GM12865 (cell line): Measurements from ENCODE around the gene CHST10.
A peak's percentile ranks its signal among the peaks of the same experiment; 100 is the strongest.

Experiments used
- DNase-seq: peaks from one replicate; pipeline ENCODE4 v3.0.0; 2010; ENCODE audit warnings: low read depth
- H3K4me3 ChIP-seq: 2 replicates; pipeline ENCODE4 v1.5.1; 2011; ENCODE audit warnings: mild to moderate bottlenecking, low read depth, low read length, control low read depth
- TF ChIP-seq, protein P1 (sequence below): IDR thresholded peaks from 2 replicates; pipeline ENCODE4 v1.5.1; 2011; ENCODE audit warnings: low read length, control low read depth, low read depth, inconsistent platforms; ENCODE audit not compliant: insufficient read depth; ENCODE audit errors: missing control alignments

CHST10 gene

GRCh38 chr2:100417711-100418124 lies 250 bp upstream of the CHST10 start:
- DNase-seq, result no peak
- TF ChIP-seq, protein P1, sequence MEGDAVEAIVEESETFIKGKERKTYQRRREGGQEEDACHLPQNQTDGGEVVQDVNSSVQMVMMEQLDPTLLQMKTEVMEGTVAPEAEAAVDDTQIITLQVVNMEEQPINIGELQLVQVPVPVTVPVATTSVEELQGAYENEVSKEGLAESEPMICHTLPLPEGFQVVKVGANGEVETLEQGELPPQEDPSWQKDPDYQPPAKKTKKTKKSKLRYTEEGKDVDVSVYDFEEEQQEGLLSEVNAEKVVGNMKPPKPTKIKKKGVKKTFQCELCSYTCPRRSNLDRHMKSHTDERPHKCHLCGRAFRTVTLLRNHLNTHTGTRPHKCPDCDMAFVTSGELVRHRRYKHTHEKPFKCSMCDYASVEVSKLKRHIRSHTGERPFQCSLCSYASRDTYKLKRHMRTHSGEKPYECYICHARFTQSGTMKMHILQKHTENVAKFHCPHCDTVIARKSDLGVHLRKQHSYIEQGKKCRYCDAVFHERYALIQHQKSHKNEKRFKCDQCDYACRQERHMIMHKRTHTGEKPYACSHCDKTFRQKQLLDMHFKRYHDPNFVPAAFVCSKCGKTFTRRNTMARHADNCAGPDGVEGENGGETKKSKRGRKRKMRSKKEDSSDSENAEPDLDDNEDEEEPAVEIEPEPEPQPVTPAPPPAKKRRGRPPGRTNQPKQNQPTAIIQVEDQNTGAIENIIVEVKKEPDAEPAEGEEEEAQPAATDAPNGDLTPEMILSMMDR, result no peak
- H3K4me3 ChIP-seq, result peak overlapping the region; percentile 86

- H3K4me3 ChIP-seq, result peak overlapping the region; percentile 86
- peak; percentile 5 for DNase-seq
- TF ChIP-seq, protein P1, result no peak
Measured at GRCh38 chr2:100416397-100416934, 1.0 kb downstream of the CHST10 start.

GRCh38 chr2:100413571-100413970 lies 3.9 kb downstream of the CHST10 start:
- no peak overlapping the region for H3K4me3 ChIP-seq
- no peak for DNase-seq
- TF ChIP-seq, protein P1, result no peak

GRCh38 chr2:100412881-100413321 lies 4.6 kb downstream of the CHST10 start:
- no peak for DNase-seq
- TF ChIP-seq, protein P1, result no peak
- no peak overlapping the region for H3K4me3 ChIP-seq

DNA sequence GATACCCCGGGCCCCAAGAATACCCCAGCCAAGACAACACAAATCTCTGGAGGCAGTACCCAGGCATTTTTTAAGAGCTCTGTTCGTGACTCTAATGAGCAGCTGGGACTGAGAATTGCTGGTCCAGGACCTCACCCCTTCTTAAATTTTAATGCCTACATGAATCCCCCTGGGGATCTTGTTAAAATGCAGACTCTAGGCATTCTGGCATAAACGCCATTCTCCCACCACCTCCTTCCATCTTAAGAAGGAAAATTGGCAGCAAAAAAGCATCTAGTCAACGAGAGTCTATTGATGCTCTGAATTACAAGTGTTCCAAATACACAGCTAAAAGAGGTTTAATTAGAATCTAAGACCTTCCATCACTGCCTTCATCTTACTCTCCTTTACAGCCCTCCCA lies 5.0 kb downstream of the CHST10 start:
- DNase-seq, result no peak
- H3K4me3 ChIP-seq, result no peak overlapping the region
- TF ChIP-seq, protein P1, result no peak

DNA sequence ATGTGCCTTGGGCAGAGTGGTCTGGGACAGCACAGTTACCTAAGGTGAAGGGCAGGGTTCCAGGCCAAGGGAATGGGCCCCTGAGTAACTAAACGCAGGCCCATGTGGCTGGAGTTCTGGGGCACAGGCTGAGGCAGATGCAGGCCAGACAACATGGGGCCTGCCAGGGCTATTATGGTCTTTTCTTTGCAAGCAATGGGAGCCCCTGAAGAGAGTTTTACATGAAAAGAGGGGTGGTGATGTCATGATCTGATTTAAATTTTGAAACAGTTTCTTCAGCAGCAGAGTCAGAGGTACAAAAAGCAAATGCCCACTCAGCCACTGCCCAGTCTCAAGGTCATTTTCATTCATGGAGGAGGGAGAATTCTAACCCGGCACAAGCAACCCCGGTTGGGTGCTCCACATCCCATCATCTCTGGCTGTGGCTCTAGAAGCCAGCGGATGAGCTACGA lies 5.6 kb downstream of the CHST10 start:
- no peak for DNase-seq
- no peak overlapping the region for H3K4me3 ChIP-seq
- TF ChIP-seq, protein P1, result no peak
